Liver (tissue), 9 donors: ENCODE data around the gene ATF7IP. TPM values are rescaled to one million over a fixed set of nuclear protein-coding genes. Genes with fewer than 3 reads are reported as not detected.

Experiments
- DNase-seq: peaks from one replicate; pipeline ENCODE4 v3.0.0-alpha.2; 2017; ENCODE audit warnings: low spot score
- H3K27ac ChIP-seq, 2 donors: one replicate each; pipeline ENCODE4 v1.7.0; 2013; ENCODE audit warnings: inconsistent platforms in 2 of 2, low read length in 2 of 2, control low read depth in 1 of 2, low read depth in 1 of 2, mild to moderate bottlenecking in 1 of 2
- H3K27me3 ChIP-seq, 4 donors: one replicate each; pipeline versions ENCODE4 v1.6.1 to v1.7.0; 2013; ENCODE audit warnings: low read length in 3 of 4, inconsistent platforms in 1 of 4, mild to moderate bottlenecking in 1 of 4, moderate library complexity in 1 of 4; ENCODE audit not compliant: control insufficient read depth in 4 of 4, insufficient read depth in 4 of 4
- H3K36me3 ChIP-seq, 4 donors: one replicate each; pipeline versions ENCODE4 v1.6.1 to v1.7.0; 2013; ENCODE audit warnings: low read length in 3 of 4, mild to moderate bottlenecking in 3 of 4, low read depth in 1 of 4, moderate library complexity in 1 of 4; ENCODE audit not compliant: control insufficient read depth in 4 of 4, insufficient read depth in 3 of 4
- H3K4me1 ChIP-seq, 4 donors: one replicate each; pipeline versions ENCODE4 v1.6.1 to v1.7.0; 2013; ENCODE audit warnings: low read length in 3 of 4, mild to moderate bottlenecking in 3 of 4, moderate library complexity in 1 of 4; ENCODE audit not compliant: control insufficient read depth in 4 of 4, insufficient read depth in 4 of 4
- H3K4me3 ChIP-seq, 3 donors: one replicate each; pipeline versions ENCODE4 v1.6.1 to v1.7.0; 2013; ENCODE audit warnings: low read length in 3 of 3, control low read depth in 1 of 3, low read depth in 1 of 3, mild to moderate bottlenecking in 1 of 3
- H3K9ac ChIP-seq, 2 donors: one replicate each; pipeline ENCODE4 v1.7.0; 2013; ENCODE audit warnings: low read length in 2 of 2, mild to moderate bottlenecking in 2 of 2, moderate library complexity in 2 of 2, control low read depth in 1 of 2, low read depth in 1 of 2
- H3K9me3 ChIP-seq, 4 donors: one replicate each; pipeline versions ENCODE4 v1.6.1 to v1.7.0; 2013; ENCODE audit warnings: low read length in 3 of 4; ENCODE audit not compliant: control insufficient read depth in 4 of 4
- ATF3 ChIP-seq: IDR thresholded peaks from 2 replicates; pipeline ENCODE4 v1.6.1; 2016; ENCODE audit warnings: antibody characterized with exemption
- CTCF ChIP-seq: fragments of 150-350 bp; IDR thresholded peaks from 2 replicates; pipeline ENCODE4 v1.5.1; 2017; ENCODE audit warnings: improper control_type of control experiment, low read depth, low read length; ENCODE audit not compliant: missing input control
- EGR1 ChIP-seq, 2 donors: IDR thresholded peaks; 2 replicates each; pipeline ENCODE4 v1.6.1; 2016 to 2018; ENCODE audit warnings: antibody characterized with exemption in 2 of 2, low read depth in 2 of 2
- FOXA1 ChIP-seq: IDR thresholded peaks from 2 replicates; pipeline ENCODE4 v1.6.1; 2016; ENCODE audit warnings: antibody characterized with exemption
- FOXA2 ChIP-seq: IDR thresholded peaks from 2 replicates; pipeline ENCODE4 v1.6.1; 2016; ENCODE audit warnings: antibody characterized with exemption
- GABPA ChIP-seq, 2 donors: IDR thresholded peaks in 1 of 2; conservative IDR thresholded peaks in 1 of 2; 2 replicates each; pipeline ENCODE4 v1.6.1; 2016; ENCODE audit warnings: antibody characterized with exemption in 2 of 2, mild to moderate bottlenecking in 1 of 2, moderate library complexity in 1 of 2
- HNF4A ChIP-seq, 2 donors: conservative IDR thresholded peaks; 2 replicates each; pipeline ENCODE4 v1.6.1; 2016; ENCODE audit warnings: antibody characterized with exemption in 2 of 2, mild to moderate bottlenecking in 2 of 2
- HNF4G ChIP-seq: IDR thresholded peaks from 2 replicates; pipeline ENCODE4 v1.6.1; 2016; ENCODE audit warnings: antibody characterized with exemption
- JUND ChIP-seq, 2 donors: IDR thresholded peaks; 2 replicates each; pipeline ENCODE4 v1.6.1; 2016; ENCODE audit warnings: antibody characterized with exemption in 2 of 2
- MAX ChIP-seq: IDR thresholded peaks from 2 replicates; pipeline ENCODE4 v1.6.1; 2016; ENCODE audit warnings: antibody characterized with exemption
- NR2F2 ChIP-seq: IDR thresholded peaks from 2 replicates; pipeline ENCODE4 v1.6.1; 2016; ENCODE audit warnings: antibody characterized with exemption
- RAD21 ChIP-seq, 2 donors: IDR thresholded peaks; 2 replicates each; pipeline ENCODE4 v1.6.1; 2016; ENCODE audit warnings: antibody characterized with exemption in 2 of 2, mild to moderate bottlenecking in 2 of 2
- REST ChIP-seq: IDR thresholded peaks from 2 replicates; pipeline ENCODE4 v1.6.1; 2016; ENCODE audit warnings: antibody characterized with exemption, mild to moderate bottlenecking
- RXRA ChIP-seq, 2 donors: IDR thresholded peaks; 2 replicates each; pipeline ENCODE4 v1.6.1; 2017 to 2018; ENCODE audit warnings: antibody characterized with exemption in 2 of 2, mild to moderate bottlenecking in 1 of 2
- SP1 ChIP-seq: IDR thresholded peaks from 2 replicates; pipeline ENCODE4 v1.6.1; 2018; ENCODE audit warnings: antibody characterized with exemption, mild to moderate bottlenecking
- TAF1 ChIP-seq: conservative IDR thresholded peaks from 2 replicates; pipeline ENCODE4 v1.6.1; 2016; ENCODE audit warnings: antibody characterized with exemption, mild to moderate bottlenecking
- YY1 ChIP-seq: IDR thresholded peaks from 2 replicates; pipeline ENCODE4 v1.6.1; 2016; ENCODE audit warnings: antibody characterized with exemption, mild to moderate bottlenecking
- ZBTB33 ChIP-seq: IDR thresholded peaks from 2 replicates; pipeline ENCODE4 v1.6.1; 2016; ENCODE audit warnings: antibody characterized with exemption
- WGBS: extraction: QIAGEN DNeasy Blood & Tissue Kit; methylation state at CpG from one replicate; pipeline ENCODE4 v1.1.7; 2013; 5-methylcytosine and 5-hydroxymethylcytosine counted together
- polyA plus RNA-seq, 2 donors: library from polyadenylated mRNA; stranded (reverse) in 1 of 2; unstranded in 1 of 2; fragments of 200-250 nt in 1 of 2; fragments of >200 nt in 1 of 2; fragmentation: Nextera tagmentation in 1 of 2; extraction: Ambion mirVana in 1 of 2; gene quantifications; one replicate each; pipeline versions ENCODE4 v1.2.1 to v1.2.3, GENCODE V29; 2013 to 2015
- total RNA-seq, 2 donors: library from RNA; depleted of rRNA; stranded (reverse); fragments of >200 nt; gene quantifications; one replicate each; pipeline ENCODE4 v1.2.3, GENCODE V29; 2014
- donor health status: healthy.
- donor health status: healthy.
- donor health status: healthy.
- donor health status: healthy.
- donor health status: healthy.

Gene ATF7IP
- total and polyA plus RNA-seq, 4 donors, result 3.9 to 25.6 (median 19.9) TPM

GRCh38 chr12:14357486-14357885, 8.0 kb upstream of the ATF7IP start:
- Histone ChIP-seq H3K27me3 (no peaks in the 10 kb centered on the region), H3K4me1 (no peaks in the 10 kb centered on the region), H3K9me3 (no peaks in the 10 kb centered on the region), H3K4me3 (no peak overlapping the region), H3K27ac (no peak overlapping the region), H3K9ac (no peak overlapping the region), H3K36me3 (no peaks in the 10 kb centered on the region)
- no peak for DNase-seq
- TF ChIP-seq FOXA2 (no peak), RXRA (IDR thresholded peaks at IDR 0.05) (no peak), NR2F2 (no peak), HNF4G (no peak), JUND (IDR thresholded peaks at IDR 0.05) (no peak), TAF1 (no peak), FOXA1 (no peak), SP1 (no peak), CTCF (no peak), REST (no peak), MAX (no peak), HNF4A (conservative IDR thresholded peaks at IDR 0.05) (no peak), RAD21 (IDR thresholded peaks at IDR 0.05) (no peak), ATF3 (no peak), YY1 (no peak), GABPA (IDR thresholded peaks at IDR 0.05 in 1 of 2, conservative IDR thresholded peaks at IDR 0.05 in 1 of 2) (no peak), ZBTB33 (no peak), EGR1 (IDR thresholded peaks at IDR 0.05; ENCODE audit: low read depth in 2 of 2) (no peak)
- WGBS, result 95% methylated on average over 1 of the region's 1 CpG

- 93% methylated on average over 1 of the region's 1 CpG for WGBS
- Histone ChIP-seq H3K4me1 (peaks cover 0 to 3% (median under 1%) of the 10 kb centered on the region in 4 donors), H3K27ac (no peak overlapping the region), H3K9ac (no peak overlapping the region), H3K4me3 (no peak overlapping the region), H3K27me3 (no peaks in the 10 kb centered on the region), H3K9me3 (no peaks in the 10 kb centered on the region), H3K36me3 (no peaks in the 10 kb centered on the region)
- DNase-seq, result no peak
- no peak for TF ChIP-seq EGR1 (IDR thresholded peaks at IDR 0.05; ENCODE audit: low read depth in 2 of 2)
- no peak for TF ChIP-seq CTCF
- TF ChIP-seq RXRA (IDR thresholded peaks at IDR 0.05), result no peak
- TF ChIP-seq ZBTB33, result no peak
- TF ChIP-seq ATF3, result no peak
Measured at GRCh38 chr12:14362352-14362751, 3.1 kb upstream of the ATF7IP start.
